Measurements from ENCODE around the gene RHOB.
A peak's percentile ranks its signal among the peaks of the same experiment; 100 is the strongest.

The RHOB gene

GRCh38 chr2:20487392-20488174 is 40.7 kb downstream of the RHOB start:
- peaks cover 46 to 47% of the 10 kb centered on the region in 2 experiments for H3K4me1 ChIP-seq (ENCODE audit: control insufficient read depth in 1 of 2, insufficient read depth in 2 of 2, low read length in 2 of 2)

DNA sequence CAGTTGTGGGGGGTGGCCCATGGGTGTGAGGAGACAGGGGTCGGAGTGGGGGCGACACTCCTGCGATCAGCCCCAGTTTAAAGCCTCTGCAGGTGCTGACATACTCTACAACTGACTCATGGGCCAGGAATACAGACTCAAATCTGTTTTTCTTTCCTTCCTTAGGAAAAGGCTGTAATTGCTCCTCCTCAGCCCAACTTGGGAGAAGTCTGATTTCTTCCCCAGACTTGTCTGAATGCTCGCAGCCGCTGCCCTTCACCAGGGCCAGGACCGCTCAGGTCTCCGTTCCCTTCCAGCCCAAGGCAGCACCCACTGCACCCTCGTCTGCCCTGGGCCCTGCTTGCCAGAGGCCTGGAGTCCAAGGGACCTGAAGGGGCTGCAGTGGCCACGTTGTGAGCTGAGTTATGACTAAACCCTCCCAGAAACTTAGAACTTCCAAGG is 41.3 kb downstream of the RHOB start:
- Histone ChIP-seq H3K79me2 (ENCODE audit: control insufficient read depth, insufficient read depth, low read length, poor library complexity) (peaks cover 4% of the 10 kb centered on the region), H2BK5ac (ENCODE audit: low read depth, low read length, poor library complexity) (peak overlapping the region; percentile 96), H3K4me2 (ENCODE audit: low read length) (peak overlapping the region; percentile 9), H3K9me3 (ENCODE audit: insufficient read depth, low read depth, low read length) (no peaks in the 10 kb centered on the region), H2BK12ac (ENCODE audit: low read length) (peak overlapping the region; percentile 100), H4K91ac (ENCODE audit: low read depth, low read length) (peak overlapping the region; percentile 100), H2AK5ac (ENCODE audit: low read length) (peak overlapping the region; percentile 92), H3K27me3 (ENCODE audit: insufficient read depth, low read length) (no peaks in the 10 kb centered on the region), H3K23ac (ENCODE audit: low read length) (no peak overlapping the region), H3K4ac (ENCODE audit: low read depth, low read length) (peak overlapping the region; percentile 94), H4K8ac (ENCODE audit: low read depth, low read length) (peak overlapping the region; percentile 96), H3K4me3 (ENCODE audit: low read depth, low read length) (no peak overlapping the region), H4K12ac (ENCODE audit: low read depth, low read length) (peak overlapping the region; percentile 90), H2BK120ac (ENCODE audit: insufficient read depth, low read length, poor library complexity) (peak overlapping the region; percentile 98), H3K36me3 (ENCODE audit: control insufficient read depth in 1 of 2, insufficient read depth in 2 of 2, low read length in 2 of 2) (no peaks in the 10 kb centered on the region), H3K27ac (ENCODE audit: low read depth, low read length) (peak overlapping the region; percentile 97), H3K9ac (ENCODE audit: low read length) (peak overlapping the region; percentile 2), H3K14ac (ENCODE audit: low read length) (peak overlapping the region; percentile 99), H2AFZ (ENCODE audit: insufficient read depth, low read length, poor library complexity) (peak overlapping the region; percentile 68), H3K79me1 (ENCODE audit: low read length) (peaks cover 48% of the 10 kb centered on the region), H3K18ac (ENCODE audit: low read length) (peak overlapping the region; percentile 97), H3K4me1 (ENCODE audit: control insufficient read depth in 1 of 2, insufficient read depth in 2 of 2, low read length in 2 of 2) (peaks cover 49% of the 10 kb centered on the region in 2 experiments)
- no peak for DNase-seq
- no CpG with 5 or more reads among the region's 9 CpGs for WGBS (ENCODE audit: extremely low coverage, insufficient coverage, insufficient read length)

More at GRCh38 chr2:20487392-20488174, 40.7 kb downstream of the RHOB start:
- WGBS (ENCODE audit: extremely low coverage, insufficient coverage, insufficient read length) = no CpG with 5 or more reads among the region's 9 CpGs
- peak overlapping the region; percentile 88 for H2AK5ac ChIP-seq (ENCODE audit: low read length)
- H3K18ac ChIP-seq (ENCODE audit: low read length) = peak overlapping the region; percentile 85
- peak overlapping the region; percentile 9 for H3K4me2 ChIP-seq (ENCODE audit: low read length)
- H3K9ac ChIP-seq (ENCODE audit: low read length) = no peak overlapping the region
- H3K27me3 ChIP-seq (ENCODE audit: insufficient read depth, low read length) = no peaks in the 10 kb centered on the region
- H3K4me3 ChIP-seq (ENCODE audit: low read depth, low read length) = no peak overlapping the region
- H3K23ac ChIP-seq (ENCODE audit: low read length) = no peak overlapping the region
- H3K9me3 ChIP-seq (ENCODE audit: insufficient read depth, low read depth, low read length) = no peaks in the 10 kb centered on the region
- H2AFZ ChIP-seq (ENCODE audit: insufficient read depth, low read length, poor library complexity) = peak overlapping the region; percentile 32
- H4K12ac ChIP-seq (ENCODE audit: low read depth, low read length) = peak overlapping the region; percentile 50
- peak overlapping the region; percentile 76 for H4K8ac ChIP-seq (ENCODE audit: low read depth, low read length)
- no peak for DNase-seq
- H3K79me2 ChIP-seq (ENCODE audit: control insufficient read depth, insufficient read depth, low read length, poor library complexity) = peaks cover 4% of the 10 kb centered on the region
- H3K27ac ChIP-seq (ENCODE audit: low read depth, low read length) = peak overlapping the region; percentile 97
- H3K4ac ChIP-seq (ENCODE audit: low read depth, low read length) = peak overlapping the region; percentile 78
- H3K36me3 ChIP-seq (ENCODE audit: control insufficient read depth in 1 of 2, insufficient read depth in 2 of 2, low read length in 2 of 2) = no peaks in the 10 kb centered on the region
- peaks cover 44% of the 10 kb centered on the region for H3K79me1 ChIP-seq (ENCODE audit: low read length)
- peak overlapping the region; percentile 91 for H2BK12ac ChIP-seq (ENCODE audit: low read length)
- H2BK120ac ChIP-seq (ENCODE audit: insufficient read depth, low read length, poor library complexity) = peak overlapping the region; percentile 92
- peak overlapping the region; percentile 96 for H2BK5ac ChIP-seq (ENCODE audit: low read depth, low read length, poor library complexity)
- peak overlapping the region; percentile 77 for H3K14ac ChIP-seq (ENCODE audit: low read length)
- peak overlapping the region; percentile 100 for H4K91ac ChIP-seq (ENCODE audit: low read depth, low read length)

DNA sequence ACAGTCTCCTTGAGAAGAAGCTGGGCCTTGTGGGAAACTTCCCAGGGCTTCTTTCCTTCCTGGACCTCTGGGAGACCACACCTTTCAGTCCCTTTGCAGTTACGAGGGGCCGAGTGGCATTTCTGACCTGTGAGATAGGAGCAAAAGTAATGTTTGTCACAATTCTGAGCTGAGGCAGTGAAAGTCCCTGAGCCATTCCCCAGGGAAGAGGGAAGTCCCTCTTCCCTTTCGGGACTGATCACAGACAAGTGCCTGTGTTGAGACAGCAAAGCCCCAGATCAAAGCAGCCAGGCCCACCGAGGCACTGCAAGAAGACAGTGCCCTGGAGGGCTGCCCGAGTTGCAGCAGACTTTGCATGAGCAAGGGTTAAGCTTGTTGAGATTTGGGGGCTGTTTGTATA is 41.9 kb downstream of the RHOB start:
- Histone ChIP-seq H3K9me3 (ENCODE audit: insufficient read depth, low read depth, low read length) (no peaks in the 10 kb centered on the region), H3K79me1 (ENCODE audit: low read length) (peaks cover 50% of the 10 kb centered on the region), H2BK12ac (ENCODE audit: low read length) (peak overlapping the region; percentile 100), H3K79me2 (ENCODE audit: control insufficient read depth, insufficient read depth, low read length, poor library complexity) (peaks cover 4% of the 10 kb centered on the region), H3K23ac (ENCODE audit: low read length) (no peak overlapping the region), H3K4ac (ENCODE audit: low read depth, low read length) (no peak overlapping the region), H2AFZ (ENCODE audit: insufficient read depth, low read length, poor library complexity) (peak overlapping the region; percentile 40), H3K36me3 (ENCODE audit: control insufficient read depth in 1 of 2, insufficient read depth in 2 of 2, low read length in 2 of 2) (no peaks in the 10 kb centered on the region), H3K14ac (ENCODE audit: low read length) (peak overlapping the region; percentile 32), H2BK120ac (ENCODE audit: insufficient read depth, low read length, poor library complexity) (peak overlapping the region; percentile 98), H2BK5ac (ENCODE audit: low read depth, low read length, poor library complexity) (peak overlapping the region; percentile 96), H3K9ac (ENCODE audit: low read length) (no peak overlapping the region), H3K4me2 (ENCODE audit: low read length) (peak overlapping the region; percentile 9), H4K91ac (ENCODE audit: low read depth, low read length) (peak overlapping the region; percentile 100), H3K4me3 (ENCODE audit: low read depth, low read length) (no peak overlapping the region), H3K18ac (ENCODE audit: low read length) (peak overlapping the region; percentile 59), H4K12ac (ENCODE audit: low read depth, low read length) (no peak overlapping the region), H3K4me1 (ENCODE audit: control insufficient read depth in 1 of 2, insufficient read depth in 2 of 2, low read length in 2 of 2) (peaks cover 49 to 51% of the 10 kb centered on the region in 2 experiments), H3K27ac (ENCODE audit: low read depth, low read length) (peak overlapping the region; percentile 97), H2AK5ac (ENCODE audit: low read length) (peak overlapping the region; percentile 71), H3K27me3 (ENCODE audit: insufficient read depth, low read length) (no peaks in the 10 kb centered on the region), H4K8ac (ENCODE audit: low read depth, low read length) (peak overlapping the region; percentile 55)
- no peak for DNase-seq
- no CpG with 5 or more reads among the region's 5 CpGs for WGBS (ENCODE audit: extremely low coverage, insufficient coverage, insufficient read length)

DNA sequence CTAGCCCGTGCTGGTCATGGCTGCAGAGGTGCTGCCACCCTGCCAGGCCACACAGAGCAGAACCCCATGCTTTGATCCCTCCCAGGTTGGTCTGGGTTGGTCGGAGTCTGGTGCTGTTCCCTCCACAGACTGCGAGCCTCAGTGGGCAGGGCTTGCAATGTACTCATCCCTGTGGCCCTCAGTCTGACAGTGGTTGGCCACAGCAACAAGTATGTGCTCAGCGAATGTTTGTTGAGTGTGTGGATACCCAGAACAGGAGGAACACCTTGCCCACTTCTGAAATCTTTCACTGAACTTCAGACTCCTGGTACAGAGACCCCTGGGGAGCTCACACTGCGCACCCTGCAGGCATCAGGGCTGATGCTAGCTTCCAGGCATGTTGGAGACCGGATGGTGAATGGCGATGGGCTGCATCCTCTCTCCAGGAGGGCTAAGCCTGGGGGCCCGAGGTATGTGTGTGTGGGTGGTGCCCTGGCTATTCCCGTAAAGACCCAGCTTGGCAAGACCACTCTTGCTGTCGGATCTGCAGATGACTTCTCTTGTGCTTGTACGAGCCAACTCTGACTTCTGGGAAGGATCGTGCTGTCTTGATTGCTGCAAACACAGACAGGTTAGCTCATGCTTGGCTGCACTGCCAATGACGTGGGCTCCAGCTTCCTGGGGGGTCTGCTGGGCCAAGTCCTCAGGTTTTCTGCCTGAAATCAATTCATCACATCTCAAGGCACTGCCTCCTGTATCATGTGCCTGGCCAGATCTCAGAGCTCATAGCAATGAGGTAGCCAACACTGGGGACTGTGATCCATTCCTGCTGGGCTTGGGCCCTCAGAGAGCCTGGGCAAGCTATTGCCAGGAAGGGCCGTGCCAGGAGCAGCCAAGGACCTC is 43.7 kb downstream of the RHOB start:
- peak overlapping the region; percentile 76 for H2BK12ac ChIP-seq (ENCODE audit: low read length)
- peak overlapping the region; percentile 88 for H3K14ac ChIP-seq (ENCODE audit: low read length)
- H3K23ac ChIP-seq (ENCODE audit: low read length) = no peak overlapping the region
- no peak overlapping the region for H3K4me3 ChIP-seq (ENCODE audit: low read depth, low read length)
- no peak overlapping the region for H3K9ac ChIP-seq (ENCODE audit: low read length)
- H2AFZ ChIP-seq (ENCODE audit: insufficient read depth, low read length, poor library complexity) = no peak overlapping the region
- no peaks in the 10 kb centered on the region for H3K9me3 ChIP-seq (ENCODE audit: insufficient read depth, low read depth, low read length)
- peak overlapping the region; percentile 83 for H3K18ac ChIP-seq (ENCODE audit: low read length)
- H2AK5ac ChIP-seq (ENCODE audit: low read length) = peak overlapping the region; percentile 94
- peak overlapping the region; percentile 50 for H2BK120ac ChIP-seq (ENCODE audit: insufficient read depth, low read length, poor library complexity)
- no peaks in the 10 kb centered on the region for H3K36me3 ChIP-seq (ENCODE audit: control insufficient read depth in 1 of 2, insufficient read depth in 2 of 2, low read length in 2 of 2)
- no peak overlapping the region for H3K4me2 ChIP-seq (ENCODE audit: low read length)
- peak overlapping the region; percentile 69 for H3K4ac ChIP-seq (ENCODE audit: low read depth, low read length)
- H3K79me1 ChIP-seq (ENCODE audit: low read length) = peaks cover 56% of the 10 kb centered on the region
- H4K8ac ChIP-seq (ENCODE audit: low read depth, low read length) = peak overlapping the region; percentile 1
- no peak for DNase-seq
- H3K27ac ChIP-seq (ENCODE audit: low read depth, low read length) = no peak overlapping the region
- H4K91ac ChIP-seq (ENCODE audit: low read depth, low read length) = peak overlapping the region; percentile 76
- peak overlapping the region; percentile 45 for H2BK5ac ChIP-seq (ENCODE audit: low read depth, low read length, poor library complexity)
- no peak overlapping the region for H4K12ac ChIP-seq (ENCODE audit: low read depth, low read length)
- peaks cover 53 to 54% of the 10 kb centered on the region in 2 experiments for H3K4me1 ChIP-seq (ENCODE audit: control insufficient read depth in 1 of 2, insufficient read depth in 2 of 2, low read length in 2 of 2)
- H3K27me3 ChIP-seq (ENCODE audit: insufficient read depth, low read length) = no peaks in the 10 kb centered on the region
- whole genome bisulfite sequencing (ENCODE audit: extremely low coverage, insufficient coverage, insufficient read length) = no CpG with 5 or more reads among the region's 14 CpGs
- peaks cover 6% of the 10 kb centered on the region for H3K79me2 ChIP-seq (ENCODE audit: control insufficient read depth, insufficient read depth, low read length, poor library complexity)

All from trophoblast cell (in vitro differentiated cells and primary cell).